Stimulated activated CD4-positive, alpha-beta T cell treated with anti-CD3 and anti-CD28 coated beads, Interleukin-1b, Interleukin-23, amount 100 ng/mL, for 1 hour (primary cell): ENCODE results near the gene MOV10.

Experiments
- DNase-seq, 2 donors: peaks; one replicate each; pipeline ENCODE4 v3.0.0-alpha.2; 2020; ENCODE audit warnings: low read depth in 2 of 2

MOV10 gene

DNA sequence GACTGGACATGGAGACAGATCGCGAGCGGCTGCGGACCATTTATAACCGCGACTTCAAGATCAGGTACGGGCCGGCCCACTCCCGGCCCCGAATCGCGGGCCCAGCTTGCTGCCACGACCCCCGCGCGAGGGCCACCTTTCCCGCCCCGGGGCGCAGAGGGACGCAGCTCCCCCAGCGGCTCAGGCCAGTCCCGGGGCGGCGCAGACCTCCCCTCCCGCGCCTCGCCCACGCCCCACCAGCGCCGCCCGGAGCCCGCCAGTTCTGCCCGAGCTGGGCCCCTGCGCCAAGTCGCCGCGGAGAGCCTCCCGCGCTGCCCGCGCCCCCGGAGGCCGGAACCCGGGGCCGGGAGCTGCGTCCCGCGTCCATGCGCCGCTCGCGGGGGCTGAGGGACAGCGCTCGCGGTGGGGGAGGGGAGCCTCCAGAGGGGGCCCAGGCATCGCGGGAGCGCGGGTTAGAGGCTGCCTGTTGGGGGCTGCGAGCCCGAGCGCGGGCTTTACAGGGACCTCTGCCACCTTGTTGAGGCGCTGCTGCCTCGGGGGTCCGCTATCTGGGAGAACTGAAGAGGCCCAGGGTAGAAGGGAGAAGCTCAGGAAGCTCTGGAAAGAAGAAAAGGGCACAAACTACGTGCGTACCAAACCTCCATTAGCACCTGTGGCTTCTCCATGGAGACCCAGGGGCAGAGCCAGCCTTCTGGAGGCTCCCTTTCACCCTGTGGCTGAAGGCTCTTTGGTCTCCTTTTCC lies 698 bp downstream of the MOV10 start:
- DNase-seq = no peak

DNA sequence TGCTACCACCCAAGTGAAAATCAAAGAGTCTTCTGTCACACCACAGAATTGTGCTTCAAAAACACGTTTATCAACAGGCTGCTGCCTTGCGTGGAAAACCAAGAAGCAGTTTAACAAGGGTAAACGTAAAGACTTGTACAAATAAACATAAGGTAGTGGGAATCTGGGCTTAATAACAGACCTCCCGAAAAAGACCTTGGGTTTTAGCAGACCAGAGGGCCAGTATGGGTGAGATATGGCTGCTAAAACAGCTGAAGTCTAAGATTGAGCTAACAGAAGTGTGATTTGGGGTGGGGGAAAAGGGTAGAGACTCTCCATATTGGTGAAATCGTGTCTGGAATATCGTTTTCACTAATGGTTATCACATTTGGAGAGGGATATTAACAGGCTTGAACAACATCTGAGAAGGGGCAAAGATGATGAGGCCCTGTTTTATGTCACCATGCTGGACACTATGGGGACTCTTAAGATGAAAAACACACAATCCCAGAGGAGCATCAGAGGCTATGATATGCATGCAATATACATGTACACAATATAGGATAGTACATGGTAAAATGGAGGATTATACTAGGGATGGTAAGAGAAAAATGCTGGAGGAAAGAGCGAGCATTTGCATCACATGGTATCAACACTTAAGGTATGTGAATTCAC lies 1.4 kb downstream of the MOV10 start:
- no peak for DNase-seq

DNA sequence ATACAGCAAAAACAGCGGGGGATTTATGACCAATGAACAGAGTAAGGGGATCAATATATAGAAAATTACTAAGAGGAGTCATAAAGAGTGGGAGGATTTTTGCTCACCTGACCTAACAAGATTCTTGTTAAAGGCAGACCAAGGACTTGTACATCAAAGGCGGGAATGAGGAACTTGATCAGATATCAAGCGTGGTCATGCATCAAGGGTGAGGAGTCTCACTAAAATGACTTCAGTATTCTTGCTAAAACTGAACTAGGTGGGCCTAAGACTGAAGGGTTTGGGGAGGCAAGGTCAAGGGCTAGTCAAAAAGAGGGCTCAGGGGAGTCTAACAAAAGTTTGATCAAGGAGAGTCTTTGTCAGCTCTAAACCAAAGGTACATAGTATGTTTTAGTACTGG lies 2.1 kb downstream of the MOV10 start:
- no peak for DNase-seq

DNA sequence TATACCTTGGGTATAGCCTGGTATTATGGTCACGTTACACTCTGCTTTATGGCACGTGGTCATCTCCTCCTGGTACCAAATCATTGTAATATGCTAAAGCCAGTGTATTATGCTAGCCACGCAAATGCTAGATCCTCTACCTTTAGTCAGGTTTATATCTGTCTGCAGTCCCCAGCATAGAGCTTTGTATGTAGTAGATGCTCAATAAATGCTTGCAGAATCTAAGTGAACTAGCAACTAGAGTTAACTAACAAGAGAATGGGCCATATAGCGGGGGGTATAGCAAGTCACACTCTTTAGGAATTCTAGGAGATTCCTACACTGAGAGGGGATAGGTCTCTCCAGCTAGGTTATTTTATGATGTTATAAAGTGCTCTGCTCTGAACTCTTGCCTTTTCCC lies 3.0 kb downstream of the MOV10 start:
- no peak for DNase-seq

DNA sequence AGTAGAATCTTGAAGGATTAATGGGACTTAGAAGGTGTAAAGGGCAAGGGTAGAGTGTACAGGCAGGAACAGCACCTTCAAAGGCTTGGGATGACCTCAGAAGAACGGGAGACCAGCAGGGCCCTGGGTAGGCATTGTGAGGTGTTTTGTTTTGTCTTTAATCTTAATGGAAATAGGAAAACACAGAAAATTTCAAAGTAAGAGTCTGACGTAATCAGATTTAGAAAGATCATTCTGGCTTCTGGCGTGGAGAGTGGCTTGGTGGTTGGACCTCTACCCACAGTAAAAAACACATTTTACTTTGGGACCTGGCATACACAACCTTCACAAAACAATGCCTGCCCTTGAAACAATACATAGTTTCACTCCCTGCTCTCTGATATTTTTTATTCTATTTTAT lies 4.1 kb downstream of the MOV10 start:
- no peak for DNase-seq

DNA sequence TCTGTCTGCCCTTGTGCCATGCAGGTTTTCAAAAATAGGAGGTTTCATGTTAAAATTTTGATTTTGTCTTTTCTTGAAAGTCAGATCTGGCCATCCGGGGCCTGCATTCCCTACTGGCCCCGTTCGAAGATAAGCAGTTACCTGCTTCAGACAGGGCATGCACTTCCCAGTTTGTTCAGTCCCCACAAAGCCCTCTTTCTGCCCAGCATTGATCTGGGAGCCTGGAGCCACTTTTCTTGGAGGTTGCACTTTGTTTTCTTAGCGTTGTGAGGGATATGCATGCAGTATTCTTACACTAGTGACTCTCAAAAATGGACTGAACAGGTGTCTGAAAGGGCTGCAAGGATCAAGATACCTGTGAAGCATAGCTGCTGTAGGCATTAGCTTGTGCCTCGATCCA lies 11.5 kb downstream of the MOV10 start:
- no peak for DNase-seq

DNA sequence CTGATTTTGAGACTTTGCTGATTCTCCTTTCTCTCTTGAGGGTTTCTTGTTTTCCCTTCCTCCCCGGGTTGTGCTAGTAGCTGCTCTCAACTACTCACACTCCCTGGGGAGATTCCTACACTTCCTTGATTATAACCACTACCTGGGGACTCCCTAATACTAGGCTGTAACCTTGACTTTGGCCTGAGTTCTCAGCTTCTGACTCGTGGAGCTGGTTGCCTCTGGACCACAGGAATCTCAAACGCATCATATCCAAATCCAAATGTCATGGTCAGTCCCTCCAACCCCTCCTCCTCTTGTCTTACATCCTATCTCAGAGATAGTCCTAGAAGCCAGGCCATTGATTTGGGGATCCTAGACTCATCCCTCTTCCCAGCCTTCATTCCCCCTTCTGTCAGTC lies 12.0 kb downstream of the MOV10 start:
- no peak for DNase-seq

DNA sequence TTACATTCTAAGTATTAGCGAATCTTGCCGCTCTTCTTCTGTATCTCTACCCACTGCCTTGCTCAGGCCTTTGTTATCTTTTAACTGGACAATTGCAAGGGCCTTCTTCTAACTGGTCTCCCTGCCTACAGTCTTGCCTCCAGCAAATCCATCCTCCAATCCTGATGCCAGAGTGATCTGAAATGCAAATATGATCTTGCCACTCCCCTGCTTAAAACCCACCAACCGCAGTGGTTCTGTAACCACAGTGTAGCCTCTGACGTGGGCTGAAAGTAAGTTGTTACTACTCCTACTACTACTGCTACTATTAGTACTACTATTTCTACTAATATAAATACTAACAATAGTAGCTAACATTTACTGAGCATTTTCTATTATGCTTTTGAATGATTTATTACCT lies 12.4 kb downstream of the MOV10 start:
- DNase-seq = no peak

DNA sequence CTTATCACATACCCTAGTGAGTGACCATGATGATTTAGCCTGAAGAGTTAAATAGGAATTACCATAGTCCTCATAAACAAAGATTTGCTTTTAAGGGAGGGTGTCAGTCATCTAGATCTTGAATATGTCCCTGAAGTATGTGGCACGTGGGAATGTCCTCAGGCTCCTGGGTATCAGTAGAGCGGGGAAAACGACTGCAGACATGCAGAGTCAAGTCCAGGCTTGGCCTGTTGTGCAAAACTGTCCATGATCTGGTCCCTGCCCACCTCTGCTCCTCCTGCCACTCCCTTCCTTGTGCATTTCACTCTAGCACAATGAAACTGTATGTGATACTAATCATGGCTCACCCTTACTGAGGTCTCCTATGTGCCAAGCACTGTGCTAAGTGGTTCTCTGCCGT lies 12.9 kb downstream of the MOV10 start:
- no peak for DNase-seq

DNA sequence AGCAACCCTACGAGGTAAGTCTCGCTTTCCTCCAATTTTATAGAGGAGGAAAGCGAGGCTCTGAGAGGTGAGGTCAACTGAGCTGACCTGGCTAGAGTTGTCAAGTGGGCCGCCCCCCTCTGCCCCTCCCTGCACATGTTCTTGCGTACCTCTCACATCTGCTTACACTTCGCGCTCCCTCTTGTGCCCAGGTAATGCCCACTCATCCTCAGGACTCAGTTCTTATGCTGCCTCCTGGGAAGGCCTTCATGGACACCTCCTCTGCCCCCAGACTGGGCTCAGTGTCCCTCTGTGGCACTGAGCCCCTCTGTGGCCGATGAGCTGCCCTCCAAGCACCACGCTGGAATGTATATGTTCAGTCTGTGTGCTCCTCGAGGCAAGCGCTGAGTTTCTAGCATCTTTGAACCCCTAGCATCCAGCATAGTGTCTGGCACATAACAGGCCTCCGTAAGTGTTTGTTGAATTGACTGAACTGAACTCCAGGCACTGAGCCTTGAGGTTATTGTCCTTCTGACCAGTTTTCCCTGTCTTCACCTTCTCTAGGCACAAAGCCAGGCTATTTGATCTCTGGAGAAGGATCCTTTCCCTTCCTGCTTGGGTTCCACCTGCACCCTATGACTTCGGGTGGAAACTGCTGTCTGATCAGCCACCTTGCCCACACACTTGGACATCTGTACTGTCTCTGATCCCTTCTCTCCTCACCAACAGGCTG lies 13.5 kb downstream of the MOV10 start:
- no peak for DNase-seq

DNA sequence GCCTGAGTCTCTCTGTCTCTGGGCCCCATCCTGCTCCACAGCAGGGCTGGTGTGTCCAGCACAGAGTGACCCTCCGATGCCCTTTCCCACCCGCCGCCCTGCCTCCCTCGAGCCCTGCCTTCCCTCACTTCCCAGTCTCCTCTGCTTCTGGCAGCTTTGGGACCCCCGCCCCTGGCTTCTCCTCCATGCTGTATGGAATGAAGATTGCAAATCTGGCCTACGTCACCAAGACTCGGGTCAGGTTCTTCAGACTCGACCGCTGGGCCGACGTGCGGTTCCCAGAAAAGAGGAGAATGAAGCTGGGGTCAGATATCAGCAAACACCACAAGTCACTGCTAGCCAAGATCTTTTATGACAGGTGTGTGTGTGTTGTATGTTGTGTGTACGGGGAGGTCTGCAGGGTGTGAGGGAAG lies 14.3 kb downstream of the MOV10 start:
- DNase-seq = no peak

DNA sequence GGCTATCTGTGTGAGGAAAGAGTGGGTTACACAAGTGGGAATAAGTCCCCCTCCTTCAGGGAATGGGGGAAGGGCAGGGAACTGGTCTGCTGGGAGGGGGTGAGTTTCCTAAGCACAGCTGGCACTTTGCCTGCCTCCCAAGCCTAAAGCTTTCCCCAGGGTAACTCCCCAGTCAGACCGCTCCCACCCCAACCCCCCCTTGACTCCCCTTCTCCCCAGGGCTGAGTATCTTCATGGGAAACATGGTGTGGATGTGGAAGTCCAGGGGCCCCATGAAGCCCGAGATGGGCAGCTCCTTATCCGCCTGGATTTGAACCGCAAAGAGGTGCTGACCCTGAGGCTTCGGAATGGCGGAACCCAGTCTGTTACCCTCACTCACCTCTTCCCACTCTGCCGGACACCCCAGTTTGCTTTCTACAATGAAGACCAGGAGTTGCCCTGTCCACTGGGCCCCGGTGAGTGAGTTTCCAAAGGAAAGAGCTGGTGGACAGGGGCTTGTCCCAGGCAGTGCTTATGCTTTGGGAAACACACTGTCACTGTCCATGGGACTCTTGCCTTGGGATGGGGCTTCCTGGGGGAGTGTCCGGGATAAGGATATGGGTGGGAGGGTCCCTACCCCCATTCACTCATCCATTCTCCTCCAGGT lies 14.9 kb downstream of the MOV10 start:
- DNase-seq = no peak

DNA sequence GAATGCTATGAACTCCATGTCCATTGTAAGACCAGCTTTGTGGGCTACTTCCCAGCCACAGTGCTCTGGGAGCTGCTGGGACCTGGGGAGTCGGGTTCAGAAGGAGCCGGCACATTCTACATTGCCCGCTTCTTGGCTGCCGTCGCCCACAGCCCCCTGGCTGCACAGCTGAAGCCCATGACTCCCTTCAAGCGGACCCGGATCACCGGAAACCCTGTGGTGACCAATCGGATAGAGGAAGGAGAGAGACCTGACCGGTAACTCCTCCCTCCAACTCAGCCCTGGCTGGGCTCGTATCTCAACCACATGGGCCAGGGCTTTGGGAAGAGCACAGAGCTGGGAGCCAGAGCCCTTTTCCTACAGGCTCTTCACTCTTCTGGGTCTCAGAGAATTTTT lies 15.4 kb downstream of the MOV10 start:
- no peak for DNase-seq

DNA sequence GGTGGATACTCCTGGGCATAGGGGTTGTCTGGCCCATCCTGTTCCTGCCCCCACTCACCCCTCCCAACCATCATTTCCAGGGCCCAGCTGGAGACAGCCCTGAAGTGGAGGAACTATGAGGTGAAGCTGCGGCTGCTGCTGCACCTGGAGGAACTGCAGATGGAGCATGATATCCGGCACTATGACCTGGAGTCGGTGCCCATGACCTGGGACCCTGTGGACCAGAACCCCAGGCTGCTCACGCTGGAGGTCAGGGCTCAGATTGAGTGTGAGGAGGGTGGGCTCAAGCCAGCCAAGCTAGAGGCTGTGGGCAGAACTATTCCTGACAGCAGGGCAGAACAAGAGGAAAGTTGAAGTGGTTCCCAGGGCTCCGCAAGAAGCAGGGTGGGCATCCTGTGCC lies 18.2 kb downstream of the MOV10 start:
- DNase-seq = no peak

DNA sequence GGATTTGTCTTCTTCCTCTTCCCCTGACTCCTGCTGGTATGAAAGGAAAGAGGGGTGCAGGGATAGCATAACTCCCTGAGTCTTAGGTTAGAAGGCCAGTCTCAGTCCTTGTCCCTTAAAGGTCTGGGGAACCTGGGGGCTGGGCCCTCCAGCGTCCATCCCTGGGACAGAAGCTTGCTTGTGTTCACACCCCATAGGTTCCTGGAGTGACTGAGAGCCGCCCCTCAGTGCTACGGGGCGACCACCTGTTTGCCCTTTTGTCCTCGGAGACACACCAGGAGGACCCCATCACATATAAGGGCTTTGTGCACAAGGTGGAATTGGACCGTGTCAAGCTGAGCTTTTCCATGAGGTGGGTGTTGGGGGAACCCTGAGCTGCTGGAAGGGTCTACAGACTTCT lies 19.4 kb downstream of the MOV10 start:
- no peak for DNase-seq

DNA sequence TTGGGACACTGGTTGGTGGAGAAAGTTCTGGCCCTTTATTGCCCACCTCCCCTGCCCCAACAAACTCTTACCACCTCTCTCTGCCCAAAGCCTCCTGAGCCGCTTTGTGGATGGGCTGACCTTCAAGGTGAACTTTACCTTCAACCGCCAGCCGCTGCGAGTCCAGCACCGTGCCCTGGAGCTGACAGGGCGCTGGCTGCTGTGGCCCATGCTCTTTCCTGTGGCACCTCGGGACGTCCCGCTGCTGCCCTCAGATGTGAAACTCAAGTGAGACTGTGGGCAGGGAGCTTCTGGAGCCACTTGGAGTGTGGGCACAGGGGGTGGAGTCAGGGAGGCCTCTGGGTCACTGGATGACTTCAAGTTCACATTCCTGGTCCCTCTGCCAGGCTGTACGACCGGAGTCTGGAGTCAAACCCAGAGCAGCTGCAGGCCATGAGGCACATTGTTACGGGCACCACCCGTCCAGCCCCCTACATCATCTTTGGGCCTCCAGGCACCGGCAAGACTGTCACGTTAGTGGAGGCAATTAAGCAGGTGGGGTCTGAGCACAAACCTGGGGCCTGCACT lies 20.0 kb downstream of the MOV10 start:
- no peak for DNase-seq

DNA sequence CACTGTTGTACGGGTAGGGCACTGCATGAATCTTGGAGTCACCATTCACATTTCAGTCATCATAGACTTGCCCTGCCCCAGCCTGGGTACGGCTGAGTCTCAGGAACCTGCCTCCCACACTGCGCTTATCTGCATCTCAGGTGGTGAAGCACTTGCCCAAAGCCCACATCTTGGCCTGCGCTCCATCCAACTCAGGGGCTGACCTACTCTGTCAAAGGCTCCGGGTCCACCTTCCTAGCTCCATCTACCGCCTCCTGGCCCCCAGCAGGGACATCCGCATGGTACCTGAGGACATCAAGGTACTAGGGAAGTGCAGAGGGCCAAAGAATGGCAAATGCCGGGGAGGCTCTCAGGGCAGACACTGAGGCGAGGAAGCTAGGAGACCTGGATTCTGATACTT lies 20.8 kb downstream of the MOV10 start:
- DNase-seq = no peak

DNA sequence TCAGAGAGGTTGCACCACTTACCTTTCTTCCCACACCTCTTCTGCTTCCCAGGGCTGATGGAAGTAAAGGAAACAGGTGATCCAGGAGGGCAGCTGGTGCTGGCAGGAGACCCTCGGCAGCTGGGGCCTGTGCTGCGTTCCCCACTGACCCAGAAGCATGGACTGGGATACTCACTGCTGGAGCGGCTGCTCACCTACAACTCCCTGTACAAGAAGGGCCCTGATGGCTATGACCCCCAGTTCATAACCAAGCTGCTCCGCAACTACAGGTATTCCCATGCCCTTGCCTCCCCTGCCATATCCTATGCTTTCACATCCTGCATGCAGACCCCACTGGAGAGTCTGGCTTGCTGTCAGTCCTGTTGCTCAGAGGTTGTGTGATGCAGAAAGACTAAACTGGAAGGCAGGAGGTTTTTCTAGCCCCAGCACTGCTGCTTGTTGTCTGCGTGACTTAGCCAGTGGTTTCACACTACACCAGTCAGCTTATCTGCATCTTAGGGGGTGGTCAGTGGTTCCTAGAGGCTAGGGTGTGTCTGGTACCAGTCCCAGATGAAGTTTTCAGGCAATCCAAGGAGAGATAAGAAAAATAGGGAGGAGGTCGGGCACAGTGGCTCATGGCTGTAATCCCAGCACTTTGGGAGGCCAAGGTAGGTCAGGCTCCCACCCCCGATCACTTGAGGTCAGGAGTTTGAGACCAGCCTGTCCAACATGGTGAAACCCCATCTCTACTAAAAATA lies 22.3 kb downstream of the MOV10 start:
- DNase-seq = no peak

DNA sequence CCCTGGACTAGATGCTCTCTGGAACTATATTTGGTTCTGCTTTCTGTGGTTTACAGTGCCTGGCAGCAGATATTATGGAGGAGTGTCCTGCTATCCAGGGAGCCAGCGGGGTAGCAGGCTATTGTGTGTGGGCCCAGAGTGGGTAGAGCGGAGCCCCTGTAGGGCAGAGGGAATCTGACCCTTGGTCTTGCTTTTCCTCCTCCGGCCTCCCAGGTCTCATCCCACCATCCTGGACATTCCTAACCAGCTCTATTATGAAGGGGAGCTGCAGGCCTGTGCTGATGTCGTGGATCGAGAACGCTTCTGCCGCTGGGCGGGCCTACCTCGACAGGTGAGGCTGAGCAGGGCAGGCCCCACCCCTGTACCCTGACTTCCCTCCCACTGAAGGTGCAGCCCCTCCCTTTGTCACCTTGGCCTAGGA lies 23.3 kb downstream of the MOV10 start:
- no peak for DNase-seq

DNA sequence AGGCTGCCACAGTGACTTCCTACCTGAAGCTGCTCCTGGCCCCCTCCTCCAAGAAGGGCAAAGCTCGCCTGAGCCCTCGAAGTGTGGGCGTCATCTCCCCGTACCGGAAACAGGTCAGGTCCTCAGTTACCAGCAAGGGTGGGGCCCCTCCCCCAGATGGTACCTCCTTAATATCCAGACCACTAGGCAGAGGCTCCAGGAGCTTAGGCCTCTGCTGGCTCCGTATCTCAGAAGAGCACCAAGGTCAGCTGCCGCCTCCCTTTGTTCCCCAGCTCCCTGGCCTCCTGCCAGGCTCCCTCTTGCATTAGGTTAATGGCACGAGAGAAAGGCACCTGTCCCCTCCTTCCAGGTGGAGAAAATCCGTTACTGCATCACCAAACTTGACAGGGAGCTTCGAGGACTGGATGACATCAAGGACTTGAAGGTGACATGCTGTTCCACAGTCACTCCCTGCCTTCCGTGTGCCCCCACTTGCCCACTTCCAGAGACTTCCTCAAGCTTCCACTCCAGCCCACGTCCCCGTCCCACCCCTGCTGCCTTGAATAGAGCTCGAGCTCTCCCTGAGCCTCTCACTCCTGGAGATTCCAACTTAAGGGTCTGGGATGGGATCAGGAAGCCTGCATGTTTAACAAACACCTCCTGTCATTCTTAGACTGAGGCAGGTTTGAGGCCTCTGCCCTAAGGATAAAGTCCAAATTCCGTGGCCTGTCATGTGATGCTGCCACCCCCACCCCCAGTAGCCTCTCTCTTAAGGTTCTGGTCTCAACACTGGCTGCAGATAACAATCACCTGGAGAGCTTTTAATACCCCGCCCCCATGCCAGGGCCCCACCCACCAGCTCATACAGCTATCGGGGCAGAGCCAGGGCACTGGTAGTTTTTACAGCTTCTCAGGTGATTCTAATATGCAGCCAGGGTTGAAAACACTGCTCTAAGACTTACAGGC lies 24.2 kb downstream of the MOV10 start:
- DNase-seq = no peak
